Measurements from ENCODE around the gene OPRL1.

OPRL1 gene

GRCh38 chr20:64056639-64056888 lies 23.3 kb upstream of the OPRL1 start:
- DNase-seq (ENCODE audit: insufficient read length, low spot score) (no peak), FAIRE-seq (no peak)
- TF ChIP-seq POLR2A (IDR thresholded peaks at IDR 0.05; ENCODE audit: low read depth, low read length) = no peak

GRCh38 chr20:64056889-64057627 lies 22.8 kb upstream of the OPRL1 start:
- FAIRE-seq (no peak), DNase-seq (ENCODE audit: insufficient read length, low spot score) (no peak)
- TF ChIP-seq POLR2A (IDR thresholded peaks at IDR 0.05; ENCODE audit: low read depth, low read length) = no peak

GRCh38 chr20:64057628-64058498 lies 22.0 kb upstream of the OPRL1 start:
- no peak for FAIRE-seq
- DNase-seq (ENCODE audit: insufficient read length, low spot score) = peak; percentile 83
- no peak for TF ChIP-seq POLR2A (IDR thresholded peaks at IDR 0.05; ENCODE audit: low read depth, low read length)

- DNase-seq (ENCODE audit: insufficient read length, low spot score) (no peak), FAIRE-seq (no peak)
- no peak for TF ChIP-seq POLR2A (IDR thresholded peaks at IDR 0.05; ENCODE audit: low read depth, low read length)
Observed at GRCh38 chr20:64058536-64058935, 21.3 kb upstream of the OPRL1 start.

- FAIRE-seq = no peak
- no peak for DNase-seq (ENCODE audit: insufficient read length, low spot score)
- TF ChIP-seq POLR2A (IDR thresholded peaks at IDR 0.05; ENCODE audit: low read depth, low read length) = no peak
Observed at GRCh38 chr20:64062276-64062595, 17.6 kb upstream of the OPRL1 start.

- no peak for FAIRE-seq
- peak; percentile 96 for DNase-seq (ENCODE audit: insufficient read length, low spot score)
Observed at GRCh38 chr20:64062596-64063388, 17.1 kb upstream of the OPRL1 start, which contains the start of gene TCEA2. Gene TCEA2, plus strand, starts transcription at chr20:64063198. Its CDS starts 115 bp downstream, at chr20:64063313.

GRCh38 chr20:64063389-64064144 lies 16.3 kb upstream of the OPRL1 start:
- TF ChIP-seq POLR2A (IDR thresholded peaks at IDR 0.05; ENCODE audit: low read depth, low read length) = 0 out of 2 replicates have a peak, but pooled peaks have one; percentile 10
- DNase-seq (ENCODE audit: insufficient read length, low spot score) (no peak), FAIRE-seq (no peak)

More at GRCh38 chr20:64062596-64063388, 17.1 kb upstream of the OPRL1 start, which contains the start of gene TCEA2:
- TF ChIP-seq POLR2A (IDR thresholded peaks at IDR 0.05; ENCODE audit: low read depth, low read length) = peak; percentile 61

GRCh38 chr20:64064145-64064698 lies 15.7 kb upstream of the OPRL1 start:
- no peak for TF ChIP-seq POLR2A (IDR thresholded peaks at IDR 0.05; ENCODE audit: low read depth, low read length)
- DNase-seq (ENCODE audit: insufficient read length, low spot score) (peak; percentile 97), FAIRE-seq (no peak)

- DNase-seq (ENCODE audit: insufficient read length, low spot score) (no peak), FAIRE-seq (no peak)
- no peak for TF ChIP-seq POLR2A (IDR thresholded peaks at IDR 0.05; ENCODE audit: low read depth, low read length)
Observed at GRCh38 chr20:64065062-64065973, 14.6 kb upstream of the OPRL1 start.

- DNase-seq (ENCODE audit: insufficient read length, low spot score) = peak; percentile 95
- peak; percentile 75 for FAIRE-seq
- TF ChIP-seq POLR2A (IDR thresholded peaks at IDR 0.05; ENCODE audit: low read depth, low read length) = peak; percentile 27; the same call in 1 of the 2 replicates
Observed at GRCh38 chr20:64065974-64066343, 13.9 kb upstream of the OPRL1 start.

GRCh38 chr20:64067005-64067632 lies 12.8 kb upstream of the OPRL1 start:
- FAIRE-seq (no peak), DNase-seq (ENCODE audit: insufficient read length, low spot score) (no peak)
- TF ChIP-seq POLR2A (IDR thresholded peaks at IDR 0.05; ENCODE audit: low read depth, low read length) = no peak

All from H54 (cell line).